Gastrocnemius medialis (tissue), 4 donors: Measurements from ENCODE around the gene FBXL13.

ENCODE experiments used
- CTCF ChIP-seq, 5 experiments: fragments of 450-650 bp in 3 of 5; fragments of 200-600 bp in 2 of 5; sonication (generic) in 2 of 5; IDR thresholded peaks in 4 of 5; conservative IDR thresholded peaks in 1 of 5; 1 replicate in 4 of 5; 2 replicates in 1 of 5; pipeline ENCODE4 v1.5.1; 2016 to 2019; ENCODE audit warnings: antibody characterized with exemption in 5 of 5, mild to moderate bottlenecking in 3 of 5, moderate library complexity in 3 of 5
- POLR2A ChIP-seq, 2 donors: fragments of 450-650 bp; IDR thresholded peaks; one replicate each; pipeline ENCODE4 v1.6.1; 2017; ENCODE audit warnings: antibody characterized with exemption in 2 of 2, mild to moderate bottlenecking in 2 of 2, moderate library complexity in 2 of 2

DNA sequence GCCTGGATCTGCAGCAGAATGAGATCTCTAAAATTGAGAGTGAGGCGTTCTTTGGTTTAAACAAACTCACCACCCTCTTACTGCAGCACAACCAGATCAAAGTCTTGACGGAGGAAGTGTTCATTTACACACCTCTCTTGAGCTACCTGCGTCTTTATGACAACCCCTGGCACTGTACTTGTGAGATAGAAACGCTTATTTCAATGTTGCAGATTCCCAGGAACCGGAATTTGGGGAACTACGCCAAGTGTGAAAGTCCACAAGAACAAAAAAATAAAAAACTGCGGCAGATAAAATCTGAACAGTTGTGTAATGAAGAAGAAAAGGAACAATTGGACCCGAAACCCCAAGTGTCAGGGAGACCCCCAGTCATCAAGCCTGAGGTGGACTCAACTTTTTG is 140.4 kb downstream of the FBXL13 start:
- TF ChIP-seq CTCF (IDR thresholded peaks at IDR 0.05 in 4 of 5, conservative IDR thresholded peaks at IDR 0.05 in 1 of 5) (no peak), POLR2A (IDR thresholded peaks at IDR 0.05) (no peak)
